Bronchial epithelial cell (primary cell): Measurements from ENCODE around the gene LCK. TPM values are rescaled to one million over a fixed set of nuclear protein-coding genes. Genes with fewer than 3 reads are reported as not detected.

Source experiments
- DNase-seq: peaks from one replicate; pipeline ENCODE4 v3.0.0-alpha.2; 2010; ENCODE audit warnings: low read depth
- FAIRE-seq: peaks from 2 replicates; lab custom pipeline; 2011; peaks lifted over from hg19 to GRCh38; lab: Jason Lieb, UNC
- H3K27me3 ChIP-seq: 2 replicates; pipeline ENCODE4 v1.5.1; 2011; ENCODE audit warnings: low read length; ENCODE audit not compliant: control insufficient read depth, insufficient read depth
- H3K36me3 ChIP-seq: 2 replicates; pipeline ENCODE4 v1.5.1; 2011; ENCODE audit warnings: low read length; ENCODE audit not compliant: control insufficient read depth, insufficient read depth
- H3K4me3 ChIP-seq: 2 replicates; pipeline ENCODE4 v1.5.1; 2011; ENCODE audit warnings: mild to moderate bottlenecking, low read depth, low read length, control low read depth
- CTCF ChIP-seq: IDR thresholded peaks from 2 replicates; pipeline ENCODE4 v1.5.1; 2011; ENCODE audit warnings: mild to moderate bottlenecking, moderate library complexity, low read length, control low read depth, inconsistent platforms; ENCODE audit not compliant: insufficient read depth, severe bottlenecking
- total RNA-seq: library from RNA; depleted of rRNA; stranded (reverse); fragments of >200 nt; gene quantifications from 2 replicates; pipeline ENCODE4 v1.2.1, GENCODE V29; 2014

LCK gene
- total RNA-seq, 1 donor from 2014 or later, result not detected

DNA sequence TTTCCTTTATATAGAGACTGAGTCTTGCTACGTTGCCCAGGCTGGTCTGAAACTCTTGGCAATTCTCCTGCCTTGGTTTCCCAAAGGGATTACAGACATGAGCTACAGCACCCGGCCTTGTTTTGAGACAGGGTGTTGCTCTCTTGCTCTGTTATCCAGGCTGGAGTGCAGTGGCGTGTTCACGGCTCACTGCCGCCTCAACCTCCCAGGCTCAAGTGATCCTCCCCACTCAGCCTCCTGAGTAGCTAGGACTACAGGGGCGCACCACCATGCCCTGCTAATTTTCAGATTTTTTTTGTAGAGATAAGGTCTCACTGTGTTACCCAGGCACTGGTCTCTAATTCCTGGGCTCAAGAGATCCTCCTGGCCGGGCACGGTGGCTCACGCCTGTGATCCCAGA, 14.8 kb downstream of the LCK start:
- no peaks in the 10 kb centered on the region for H3K36me3 ChIP-seq
- no peaks in the 10 kb centered on the region for H3K27me3 ChIP-seq
- DNase-seq (no peak), FAIRE-seq (no peak)
- H3K4me3 ChIP-seq, result no peak overlapping the region
- TF ChIP-seq CTCF, result no peak

DNA sequence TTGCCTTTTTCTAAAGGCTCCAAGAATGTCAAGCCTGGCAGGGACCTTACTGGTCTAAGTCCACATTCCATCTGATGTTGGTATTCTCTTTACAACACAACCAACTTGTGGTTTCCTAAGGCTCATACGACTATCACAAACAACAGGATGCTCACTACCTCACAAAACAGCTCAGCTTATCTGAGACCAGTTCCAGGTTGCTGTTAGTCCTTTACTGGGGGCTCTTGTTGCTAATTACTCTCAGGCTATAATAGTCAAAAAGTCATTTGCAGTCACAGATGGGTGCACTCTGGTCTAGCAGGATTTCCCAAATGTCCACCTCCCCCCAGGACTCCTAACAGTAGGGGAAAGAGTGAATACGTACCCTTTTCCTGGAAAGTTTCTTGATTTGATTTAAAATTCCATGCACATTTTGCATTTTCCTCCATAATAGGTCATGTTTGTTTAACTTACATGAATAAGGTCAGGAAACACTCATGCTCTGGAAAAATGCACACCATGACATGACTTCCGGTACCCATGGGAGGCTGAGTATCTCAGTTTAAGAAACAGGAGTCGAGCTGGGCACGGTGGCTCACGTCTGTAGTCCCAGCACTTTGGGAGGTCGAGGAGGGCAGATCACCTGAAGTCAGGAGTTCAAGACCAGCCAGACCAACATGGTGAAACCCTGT, 16.0 kb downstream of the LCK start:
- FAIRE-seq (no peak), DNase-seq (peak; percentile 29)
- no peaks in the 10 kb centered on the region for H3K27me3 ChIP-seq
- TF ChIP-seq CTCF, result no peak
- no peaks in the 10 kb centered on the region for H3K36me3 ChIP-seq
- H3K4me3 ChIP-seq, result no peak overlapping the region

DNA sequence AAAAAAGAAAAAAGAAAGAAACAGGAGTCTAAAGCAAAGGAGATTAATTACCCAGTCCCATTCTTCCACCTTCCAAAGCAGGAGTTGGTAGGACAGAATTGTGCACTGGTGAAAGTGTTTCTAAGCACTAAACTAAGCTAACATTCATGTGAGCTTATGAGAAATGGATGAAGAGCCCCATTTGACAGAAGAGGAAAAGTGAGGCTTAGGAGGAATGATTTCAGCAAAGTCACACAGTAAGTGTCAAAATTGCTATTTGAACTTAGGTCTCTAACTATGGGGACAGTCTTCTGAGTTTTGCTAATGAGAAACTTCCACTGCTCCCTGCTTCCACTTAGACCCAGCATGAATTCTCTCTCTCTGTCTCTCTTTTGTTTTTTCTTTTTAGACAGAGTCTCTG, 18.7 kb downstream of the LCK start:
- TF ChIP-seq CTCF, result no peak
- no peak overlapping the region for H3K4me3 ChIP-seq
- H3K27me3 ChIP-seq, result no peaks in the 10 kb centered on the region
- no peak for DNase-seq
- no peak for FAIRE-seq
- H3K36me3 ChIP-seq, result no peaks in the 10 kb centered on the region

DNA sequence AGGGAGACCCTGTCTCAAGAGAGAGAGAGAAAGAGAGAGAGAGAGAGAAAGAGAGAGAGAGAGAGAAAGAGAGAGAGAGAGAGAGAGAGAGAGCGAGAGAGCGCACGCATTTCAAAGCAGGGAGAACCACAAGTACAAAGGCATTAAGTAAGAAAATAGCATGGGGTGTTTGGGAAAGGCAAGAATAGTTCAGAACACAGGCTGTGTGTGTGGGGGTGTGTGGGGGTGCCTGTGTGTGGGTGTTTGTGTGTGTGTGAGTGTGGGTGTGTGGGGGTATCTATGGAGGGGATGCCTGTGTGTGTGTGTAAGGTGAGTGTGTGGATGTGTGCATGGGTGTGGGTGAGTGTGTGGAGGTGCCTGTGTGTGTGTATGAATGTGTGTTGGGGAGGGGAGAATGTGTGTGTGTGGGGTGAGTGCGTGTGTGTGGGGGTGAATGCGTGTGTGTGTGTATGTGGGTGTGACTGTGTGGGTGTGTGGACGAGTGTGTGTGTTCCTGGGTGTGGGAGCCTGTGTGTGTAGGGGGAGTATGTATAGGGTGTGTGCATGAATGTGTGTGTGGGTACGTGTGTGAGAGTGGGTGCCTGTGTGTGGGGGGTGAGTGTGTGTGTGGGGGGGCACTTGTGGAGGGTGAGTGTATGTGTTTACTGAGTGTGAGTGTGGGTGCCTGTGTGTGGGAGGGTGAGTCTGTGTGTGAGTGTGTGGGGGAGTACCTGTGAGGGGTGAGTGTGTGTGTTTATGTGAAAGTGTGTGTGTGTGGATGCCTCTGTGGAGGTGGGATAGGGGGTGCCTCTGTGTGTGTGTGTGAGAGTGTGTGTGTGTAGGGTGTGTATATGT, 21.7 kb downstream of the LCK start:
- DNase-seq (no peak), FAIRE-seq (peak; percentile 72)
- Histone ChIP-seq H3K4me3 (no peak overlapping the region), H3K27me3 (peaks cover 2% of the 10 kb centered on the region), H3K36me3 (no peaks in the 10 kb centered on the region)
- no peak for TF ChIP-seq CTCF

DNA sequence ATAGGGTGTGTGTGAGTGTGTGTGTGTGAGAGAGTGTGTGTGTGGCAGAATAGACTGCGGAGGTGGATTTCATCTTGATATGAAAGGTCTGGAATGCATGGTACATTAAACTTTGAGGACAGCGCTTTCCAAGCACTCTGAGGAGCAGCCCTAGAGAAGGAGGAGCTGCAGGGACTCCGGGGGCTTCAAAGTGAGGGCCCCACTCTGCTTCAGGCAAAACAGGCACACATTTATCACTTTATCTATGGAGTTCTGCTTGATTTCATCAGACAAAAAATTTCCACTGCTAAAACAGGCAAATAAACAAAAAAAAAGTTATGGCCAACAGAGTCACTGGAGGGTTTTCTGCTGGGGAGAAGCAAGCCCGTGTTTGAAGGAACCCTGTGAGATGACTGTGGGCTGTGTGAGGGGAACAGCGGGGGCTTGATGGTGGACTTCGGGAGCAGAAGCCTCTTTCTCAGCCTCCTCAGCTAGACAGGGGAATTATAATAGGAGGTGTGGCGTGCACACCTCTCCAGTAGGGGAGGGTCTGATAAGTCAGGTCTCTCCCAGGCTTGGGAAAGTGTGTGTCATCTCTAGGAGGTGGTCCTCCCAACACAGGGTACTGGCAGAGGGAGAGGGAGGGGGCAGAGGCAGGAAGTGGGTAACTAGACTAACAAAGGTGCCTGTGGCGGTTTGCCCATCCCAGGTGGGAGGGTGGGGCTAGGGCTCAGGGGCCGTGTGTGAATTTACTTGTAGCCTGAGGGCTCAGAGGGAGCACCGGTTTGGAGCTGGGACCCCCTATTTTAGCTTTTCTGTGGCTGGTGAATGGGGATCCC, 22.5 kb downstream of the LCK start:
- TF ChIP-seq CTCF, result peak; percentile 8
- peak; percentile 86 for DNase-seq
- Histone ChIP-seq H3K36me3 (no peaks in the 10 kb centered on the region), H3K27me3 (peaks cover 2% of the 10 kb centered on the region), H3K4me3 (no peak overlapping the region)
- FAIRE-seq, result no peak
